Keratinocyte (primary cell): ENCODE data around the gene DUSP10.

ENCODE experiments used
- CTCF ChIP-seq, 3 experiments: IDR thresholded peaks in 1 of 3; conservative IDR thresholded peaks in 1 of 3; optimal IDR thresholded peaks in 1 of 3; 2 replicates in 2 of 3; 3 replicates in 1 of 3; pipeline versions ENCODE3 to v1.5.1; 2011; ENCODE audit warnings: low read length in 3 of 3, mild to moderate bottlenecking in 3 of 3, moderate library complexity in 2 of 3, control low read depth in 1 of 3, inconsistent platforms in 1 of 3; ENCODE audit not compliant: insufficient read depth in 2 of 3; ENCODE audit errors: extremely low read depth in 1 of 3
- EZH2 ChIP-seq: IDR thresholded peaks from one replicate; pipeline ENCODE4 v1.6.1; 2012; ENCODE audit warnings: inconsistent platforms, mild to moderate bottlenecking, low read length, moderate library complexity

GRCh38 chr1:221698579-221699349, 43.1 kb downstream of the DUSP10 start:
- TF ChIP-seq CTCF (optimal IDR thresholded peaks at IDR 0.05 in 1 of 3, IDR thresholded peaks at IDR 0.05 in 1 of 3, conservative IDR thresholded peaks at IDR 0.05 in 1 of 3; ENCODE audit: extremely low read depth in 1 of 3, insufficient read depth in 2 of 3, low read length in 3 of 3): no peak
- TF ChIP-seq EZH2: no peak
